H54 (cell line): Measurements from ENCODE around the gene KIAA0753.

Experiments
- DNase-seq: peaks from one replicate; pipeline ENCODE4 v3.0.0; 2011; ENCODE audit warnings: low spot score, mixed read lengths; ENCODE audit not compliant: insufficient read length
- FAIRE-seq: peaks from 3 replicates; lab custom pipeline; 2011; peaks lifted over from hg19 to GRCh38; lab: Jason Lieb, UNC
- POLR2A ChIP-seq: IDR thresholded peaks from 2 replicates; pipeline ENCODE4 v1.6.1; 2011; ENCODE audit warnings: low read depth, mild to moderate bottlenecking, low read length

KIAA0753 gene

GRCh38 chr17:6543079-6544010, 97.2 kb downstream of the KIAA0753 start:
- TF ChIP-seq POLR2A: no peak
- no peak for FAIRE-seq

DNA sequence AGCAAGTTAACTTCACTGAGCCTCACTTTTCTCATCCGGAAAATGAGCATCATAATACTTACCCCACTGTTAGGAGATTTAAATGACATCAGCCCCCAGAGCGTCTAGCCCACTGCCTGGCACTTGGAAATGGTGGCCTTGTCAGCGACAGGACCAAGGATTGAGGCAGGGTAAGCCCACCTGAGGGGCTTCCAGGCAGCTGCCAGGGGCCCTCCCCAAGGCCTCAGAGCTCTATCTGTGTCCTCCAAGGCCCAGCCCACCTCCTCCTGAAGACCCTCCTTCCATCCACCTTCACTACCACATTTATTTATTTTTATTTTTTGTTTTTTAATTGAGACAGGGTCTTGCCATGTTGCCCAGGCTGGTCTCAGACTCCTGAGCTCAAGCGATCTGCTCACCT, 97.9 kb downstream of the KIAA0753 start:
- FAIRE-seq: no peak
- TF ChIP-seq POLR2A: no peak
- no peak for DNase-seq

More at GRCh38 chr17:6543079-6544010, 97.2 kb downstream of the KIAA0753 start:
- no peak for DNase-seq

- FAIRE-seq (no peak), DNase-seq (no peak)
- TF ChIP-seq POLR2A: no peak
These were observed 98.6 kb downstream of the KIAA0753 start for GRCh38 chr17:6541886-6542285.

DNA sequence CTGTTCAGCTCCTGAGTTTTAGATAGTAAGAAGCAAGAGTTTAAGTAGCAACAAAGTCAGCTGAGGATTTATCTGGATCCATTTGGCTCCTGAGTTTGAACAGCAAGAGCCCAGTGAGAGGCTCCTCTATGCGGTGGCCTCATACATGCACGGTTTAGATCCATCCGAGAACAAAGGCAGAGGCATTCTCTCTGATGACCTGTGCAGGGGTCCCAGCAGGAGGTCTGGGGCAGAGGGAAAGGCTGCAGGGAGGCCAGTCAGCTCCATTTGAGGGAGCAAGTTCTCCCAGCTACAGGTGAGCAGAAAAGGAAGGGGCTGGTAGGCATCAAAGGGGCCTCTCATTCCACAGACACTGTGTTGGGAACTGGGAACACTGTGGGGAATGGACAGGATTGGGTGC, 100.6 kb downstream of the KIAA0753 start:
- DNase-seq (no peak), FAIRE-seq (no peak)
- no peak for TF ChIP-seq POLR2A

DNA sequence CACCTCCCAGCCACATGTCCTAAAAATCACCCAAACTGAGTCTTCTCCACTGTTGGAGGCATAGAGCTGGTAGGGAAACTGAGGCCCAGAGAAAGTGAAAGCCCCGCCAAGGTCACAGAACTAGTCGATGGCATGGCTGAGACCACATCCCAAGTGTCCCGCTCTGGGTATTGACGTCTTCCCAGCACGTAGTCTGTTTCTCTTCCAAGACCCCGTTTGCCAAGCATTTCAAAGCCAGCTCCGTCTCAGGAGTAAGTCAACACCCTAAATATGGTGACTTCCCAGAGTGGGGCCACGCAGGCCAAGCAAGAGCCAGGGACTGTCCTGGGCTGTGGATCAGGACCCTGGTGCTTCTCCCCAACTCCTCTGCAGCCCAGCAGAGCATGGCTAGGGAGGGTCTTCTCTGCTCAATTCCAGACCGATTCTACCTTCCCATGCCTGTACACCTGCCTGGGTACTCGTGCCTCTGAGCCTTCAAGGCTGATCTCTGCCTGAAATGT, 103.9 kb downstream of the KIAA0753 start:
- no peak for FAIRE-seq
- no peak for TF ChIP-seq POLR2A
- no peak for DNase-seq

- FAIRE-seq: no peak
- no peak for TF ChIP-seq POLR2A
- DNase-seq: no peak
These were observed 104.5 kb downstream of the KIAA0753 start for GRCh38 chr17:6536053-6536452.

- FAIRE-seq (no peak), DNase-seq (no peak)
- TF ChIP-seq POLR2A: no peak
These were observed 105.5 kb downstream of the KIAA0753 start for GRCh38 chr17:6534846-6535514.

GRCh38 chr17:6532441-6532885, 108.0 kb downstream of the KIAA0753 start:
- no peak for TF ChIP-seq POLR2A
- DNase-seq (no peak), FAIRE-seq (no peak)

- no peak for TF ChIP-seq POLR2A
- no peak for DNase-seq
- FAIRE-seq: no peak
These were observed 108.9 kb downstream of the KIAA0753 start for GRCh38 chr17:6531575-6531974.

DNA sequence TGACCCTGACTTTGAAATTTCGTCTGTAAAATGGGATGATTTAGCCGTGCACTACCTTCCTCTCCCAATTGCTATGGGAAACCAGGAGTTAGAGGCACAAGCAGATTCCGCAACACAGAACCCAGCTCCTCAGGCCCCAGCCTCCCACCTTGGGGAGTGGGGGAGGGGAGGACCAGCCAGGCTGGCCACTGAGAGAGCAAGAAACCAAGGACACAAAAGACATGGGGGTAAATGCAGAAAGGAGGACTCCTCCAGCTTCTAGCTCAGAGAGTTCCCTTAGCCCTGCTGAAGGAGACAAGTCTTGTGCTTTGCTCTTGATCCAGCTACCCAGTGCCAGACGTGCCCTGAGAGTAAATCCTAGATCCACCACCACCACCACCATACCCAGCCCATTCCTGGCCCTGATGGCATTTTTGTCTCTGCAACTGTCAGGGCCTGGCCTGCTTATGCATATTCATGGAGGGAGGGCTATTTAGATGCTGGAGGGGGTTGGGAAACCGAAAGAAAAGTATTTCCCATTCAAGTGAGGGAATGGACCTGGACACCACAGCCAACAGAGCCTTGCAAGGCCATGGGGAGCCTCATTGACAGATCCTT, 110.1 kb downstream of the KIAA0753 start:
- DNase-seq: no peak
- no peak for FAIRE-seq
- TF ChIP-seq POLR2A: no peak

- TF ChIP-seq POLR2A: no peak
- FAIRE-seq: no peak
- DNase-seq: no peak
These were observed 112.0 kb downstream of the KIAA0753 start for GRCh38 chr17:6528557-6528956.
